SU-DHL-6 (cell line): ENCODE data around the gene CACTIN.

Experiments
- CTCF ChIP-seq: fragments of 200-600 bp; sonication (generic); IDR thresholded peaks from one replicate; pipeline ENCODE4 v1.5.1; 2017; ENCODE audit warnings: antibody characterized with exemption, mild to moderate bottlenecking, low read length, moderate library complexity; ENCODE audit not compliant: insufficient read depth, poor library complexity, severe bottlenecking
- EZH2phosphoT487 ChIP-seq: fragments of 200-600 bp; sonication (generic), shearing (Covaris generic); conservative IDR thresholded peaks from 2 replicates; pipeline ENCODE4 v1.6.1; 2018; ENCODE audit warnings: mild to moderate bottlenecking, antibody characterized with exemption, low read length, moderate library complexity, mixed read lengths

GRCh38 chr19:3607303-3608078 lies 19.1 kb downstream of the CACTIN start:
- TF ChIP-seq CTCF (no peak), EZH2phosphoT487 (no peak)
